ENCODE data around the gene NCOA7.

The NCOA7 gene

DNA sequence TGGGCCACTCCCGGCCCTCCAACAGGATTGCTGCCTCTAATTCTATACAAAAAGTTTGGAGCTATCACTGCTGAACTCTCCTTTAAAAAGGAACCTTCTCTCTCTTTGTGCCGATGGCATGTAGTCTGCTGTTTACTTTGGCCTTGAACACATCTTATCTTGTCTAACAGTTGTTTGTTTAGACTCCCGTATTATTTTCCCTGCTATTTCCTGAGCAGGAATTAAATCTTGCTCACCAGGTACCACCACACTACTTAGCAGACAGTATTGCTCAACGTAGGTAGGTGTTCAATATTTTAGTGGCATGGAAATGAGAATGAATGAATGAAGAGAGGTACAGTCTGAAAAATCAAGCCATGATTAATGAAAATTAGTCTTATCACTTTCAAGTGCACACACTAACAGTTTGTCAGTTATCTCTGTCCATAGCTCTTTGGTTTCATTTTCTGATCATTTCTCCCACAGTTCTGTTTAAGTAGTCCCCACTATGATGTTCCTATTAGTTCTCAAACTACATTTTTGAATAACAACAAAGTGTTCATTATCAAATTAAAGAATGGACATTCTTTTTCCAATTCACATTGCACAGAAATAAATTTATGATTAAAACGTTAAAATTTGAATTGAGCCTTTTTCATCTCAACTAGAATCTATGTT is 48.2 kb upstream of the NCOA7 start:
- Histone ChIP-seq H3K4me3 (replicated peaks; ENCODE audit: insufficient read depth, low read length) (no peak overlapping the region), H3K27ac (replicated peaks) (no peak overlapping the region), H3K27me3 (ENCODE audit: insufficient read depth, poor library complexity, severe bottlenecking) (peaks cover 39% of the 10 kb centered on the region)
- no peak for DNase-seq (ENCODE audit: low read depth in 1 of 2, low spot score in 1 of 2)
- TF ChIP-seq POLR2AphosphoS5 (IDR thresholded peaks at IDR 0.05; ENCODE audit: low read depth) (no peak), SPI1 (IDR thresholded peaks at IDR 0.05; ENCODE audit: borderline replicate concordance, low read depth) (no peak), GABPA (IDR thresholded peaks at IDR 0.05; ENCODE audit: low read depth) (no peak), REST (IDR thresholded peaks at IDR 0.05; ENCODE audit: insufficient replicate concordance, low read depth) (no peak), CTCF (IDR thresholded peaks at IDR 0.05; ENCODE audit: insufficient read depth, low read length) (no peak)

DNA sequence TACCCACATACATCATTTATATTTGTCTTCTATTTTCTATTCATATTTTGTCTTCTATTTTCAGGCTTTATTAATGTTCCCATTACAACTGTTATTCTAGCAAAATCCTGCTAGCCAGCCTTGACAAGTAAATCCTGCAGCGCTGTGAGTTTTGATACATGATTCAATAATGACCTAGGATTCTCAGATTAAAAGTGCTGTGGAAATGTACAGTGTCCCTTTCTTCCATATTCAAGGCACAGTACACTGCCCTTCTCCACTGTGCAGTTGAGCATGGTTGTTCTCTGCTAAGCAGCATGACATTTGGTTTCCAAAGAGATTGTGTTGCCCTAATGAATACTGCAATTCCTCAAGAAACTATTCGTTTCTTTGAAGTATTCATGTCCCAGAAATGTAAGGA is 47.2 kb upstream of the NCOA7 start:
- Histone ChIP-seq H3K4me3 (replicated peaks; ENCODE audit: insufficient read depth, low read length) (no peak overlapping the region), H3K27ac (replicated peaks) (no peak overlapping the region), H3K27me3 (ENCODE audit: insufficient read depth, poor library complexity, severe bottlenecking) (peaks cover 48% of the 10 kb centered on the region)
- no peak for DNase-seq (ENCODE audit: low read depth in 1 of 2, low spot score in 1 of 2)
- TF ChIP-seq POLR2AphosphoS5 (IDR thresholded peaks at IDR 0.05; ENCODE audit: low read depth) (no peak), REST (IDR thresholded peaks at IDR 0.05; ENCODE audit: insufficient replicate concordance, low read depth) (no peak), CTCF (IDR thresholded peaks at IDR 0.05; ENCODE audit: insufficient read depth, low read length) (no peak), GABPA (IDR thresholded peaks at IDR 0.05; ENCODE audit: low read depth) (no peak), SPI1 (IDR thresholded peaks at IDR 0.05; ENCODE audit: borderline replicate concordance, low read depth) (no peak)

- no peak for DNase-seq (ENCODE audit: low read depth in 1 of 2, low spot score in 1 of 2)
- Histone ChIP-seq H3K27me3 (ENCODE audit: insufficient read depth, poor library complexity, severe bottlenecking) (peaks cover 62% of the 10 kb centered on the region), H3K4me3 (replicated peaks; ENCODE audit: insufficient read depth, low read length) (no peak overlapping the region), H3K27ac (replicated peaks) (no peak overlapping the region)
- TF ChIP-seq SPI1 (IDR thresholded peaks at IDR 0.05; ENCODE audit: borderline replicate concordance, low read depth) (no peak), POLR2AphosphoS5 (IDR thresholded peaks at IDR 0.05; ENCODE audit: low read depth) (no peak), CTCF (IDR thresholded peaks at IDR 0.05; ENCODE audit: insufficient read depth, low read length) (no peak), GABPA (IDR thresholded peaks at IDR 0.05; ENCODE audit: low read depth) (no peak), REST (IDR thresholded peaks at IDR 0.05; ENCODE audit: insufficient replicate concordance, low read depth) (no peak)
Measured at GRCh38 chr6:125745281-125746018, 45.3 kb upstream of the NCOA7 start.

Data from HL-60 (cell line).